ENCODE data around the gene NFATC1.

Gene NFATC1

DNA sequence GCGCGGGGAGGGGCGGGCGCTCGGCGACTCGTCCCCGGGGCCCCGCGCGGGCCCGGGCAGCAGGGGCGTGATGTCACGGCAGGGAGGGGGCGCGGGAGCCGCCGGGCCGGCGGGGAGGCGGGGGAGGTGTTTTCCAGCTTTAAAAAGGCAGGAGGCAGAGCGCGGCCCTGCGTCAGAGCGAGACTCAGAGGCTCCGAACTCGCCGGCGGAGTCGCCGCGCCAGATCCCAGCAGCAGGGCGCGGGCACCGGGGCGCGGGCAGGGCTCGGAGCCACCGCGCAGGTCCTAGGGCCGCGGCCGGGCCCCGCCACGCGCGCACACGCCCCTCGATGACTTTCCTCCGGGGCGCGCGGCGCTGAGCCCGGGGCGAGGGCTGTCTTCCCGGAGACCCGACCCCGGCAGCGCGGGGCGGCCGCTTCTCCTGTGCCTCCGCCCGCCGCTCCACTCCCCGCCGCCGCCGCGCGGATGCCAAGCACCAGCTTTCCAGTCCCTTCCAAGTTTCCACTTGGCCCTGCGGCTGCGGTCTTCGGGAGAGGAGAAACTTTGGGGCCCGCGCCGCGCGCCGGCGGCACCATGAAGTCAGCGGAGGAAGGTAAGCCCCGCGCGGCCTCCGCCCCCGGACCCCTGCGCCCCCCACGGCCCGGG lies at the start of gene NFATC1:
Gene NFATC1, plus strand, starts transcription at position 170 of the 644 bp plus-strand sequence. Its CDS starts 295 bp downstream, at position 465.
- peak; percentile 40 to 63 for DNase-seq (ENCODE audit: low read depth in 2 of 2)

DNA sequence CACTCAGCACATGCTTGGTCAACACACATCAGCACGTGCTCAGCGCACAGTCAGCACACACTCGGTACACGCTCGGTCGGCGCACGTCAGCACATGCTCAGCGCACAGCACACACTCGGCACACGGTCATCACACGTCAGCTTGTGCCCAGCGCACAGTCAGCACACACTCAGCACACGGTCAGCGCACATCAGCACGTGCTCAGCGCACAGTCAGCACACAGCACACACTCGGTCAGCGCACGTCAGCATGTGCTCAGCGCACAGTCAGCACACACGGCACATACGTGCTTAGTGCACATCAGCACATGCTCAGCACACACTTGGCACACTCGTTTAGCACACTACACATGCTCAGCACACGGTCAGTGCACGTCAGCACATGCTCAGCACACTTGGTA lies 49.7 kb upstream of the NFATC1 start:
- DNase-seq (ENCODE audit: low read depth in 2 of 2): no peak

DNA sequence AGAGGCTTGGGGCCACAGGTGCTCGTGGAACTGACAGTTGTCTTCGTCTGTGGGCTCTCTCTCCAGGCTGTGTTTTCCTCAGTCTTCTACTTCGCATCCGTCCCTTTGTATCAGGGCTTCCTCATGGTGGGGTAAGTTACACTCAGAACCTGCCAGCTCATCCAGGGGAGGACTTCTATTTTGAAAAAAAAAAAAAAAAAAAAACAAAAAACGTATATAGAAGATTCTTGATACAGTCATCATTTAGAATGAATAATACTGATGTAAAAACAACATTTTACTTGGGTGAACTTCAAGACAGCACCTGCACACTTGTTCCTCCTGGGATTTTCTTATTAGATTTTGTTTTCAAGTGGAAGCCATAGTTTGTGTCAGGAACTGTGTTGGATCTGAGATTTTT lies 47.7 kb upstream of the NFATC1 start:
- DNase-seq (ENCODE audit: low read depth in 2 of 2): no peak

DNA sequence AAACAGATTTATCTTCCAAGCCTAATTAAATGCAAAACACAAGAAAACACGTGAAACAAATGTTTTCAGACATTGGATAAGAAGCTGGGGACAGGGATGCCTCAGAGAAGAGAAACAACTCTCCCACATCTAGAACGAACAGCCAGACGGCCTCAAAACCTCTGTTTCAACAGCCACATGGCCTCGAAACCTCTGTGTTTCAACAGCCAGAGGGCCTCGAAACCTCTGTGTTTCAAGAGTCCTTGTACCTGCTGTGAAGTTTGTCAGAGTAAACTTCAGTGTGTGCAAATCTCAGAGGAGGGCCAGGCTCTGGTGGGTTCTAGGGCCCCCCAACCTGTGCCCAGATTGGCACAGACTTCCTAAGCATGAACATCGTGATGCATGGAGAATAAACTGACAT lies 43.3 kb upstream of the NFATC1 start:
- DNase-seq (ENCODE audit: low read depth in 2 of 2): no peak

DNA sequence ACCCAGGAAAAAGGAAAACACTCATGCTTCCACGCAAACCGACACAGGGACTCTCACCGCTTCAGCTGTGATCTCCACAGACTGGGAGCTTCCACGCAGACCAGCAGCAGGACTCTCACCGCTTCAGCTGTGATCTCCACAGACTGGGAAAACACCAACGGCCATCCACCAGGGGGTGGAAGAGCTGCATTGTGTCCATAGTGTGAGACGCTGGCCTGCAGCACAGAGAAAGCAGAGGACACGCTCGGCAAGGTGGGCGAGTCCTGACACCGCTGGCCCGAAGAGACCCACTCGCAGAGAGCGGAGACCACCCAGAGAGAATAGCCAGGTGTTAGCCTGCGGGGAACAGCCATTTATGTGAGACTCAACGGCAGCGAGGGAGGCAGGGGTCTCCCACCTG lies 42.5 kb upstream of the NFATC1 start:
- no peak for DNase-seq (ENCODE audit: low read depth in 2 of 2)

DNA sequence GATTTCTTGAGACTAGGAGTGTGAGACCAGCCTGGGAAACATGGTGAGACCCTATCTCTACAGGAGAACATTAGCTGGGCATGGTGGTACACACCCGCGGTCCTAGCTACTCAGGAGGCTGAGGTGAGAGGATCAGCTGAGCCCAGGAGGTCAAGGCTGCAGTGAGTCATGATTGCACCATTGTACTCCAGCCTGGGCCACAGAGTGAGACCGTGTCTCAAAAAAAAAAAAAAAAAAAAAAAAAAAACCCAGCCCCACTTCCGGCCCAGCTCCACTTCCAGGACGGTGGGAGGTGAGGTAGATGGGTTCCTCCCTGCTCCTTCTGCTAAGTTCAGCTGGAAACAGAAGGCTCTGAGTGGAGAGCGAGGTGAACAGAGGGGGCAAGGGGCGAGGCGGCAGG lies 41.4 kb upstream of the NFATC1 start:
- DNase-seq (ENCODE audit: low read depth in 2 of 2): no peak

DNA sequence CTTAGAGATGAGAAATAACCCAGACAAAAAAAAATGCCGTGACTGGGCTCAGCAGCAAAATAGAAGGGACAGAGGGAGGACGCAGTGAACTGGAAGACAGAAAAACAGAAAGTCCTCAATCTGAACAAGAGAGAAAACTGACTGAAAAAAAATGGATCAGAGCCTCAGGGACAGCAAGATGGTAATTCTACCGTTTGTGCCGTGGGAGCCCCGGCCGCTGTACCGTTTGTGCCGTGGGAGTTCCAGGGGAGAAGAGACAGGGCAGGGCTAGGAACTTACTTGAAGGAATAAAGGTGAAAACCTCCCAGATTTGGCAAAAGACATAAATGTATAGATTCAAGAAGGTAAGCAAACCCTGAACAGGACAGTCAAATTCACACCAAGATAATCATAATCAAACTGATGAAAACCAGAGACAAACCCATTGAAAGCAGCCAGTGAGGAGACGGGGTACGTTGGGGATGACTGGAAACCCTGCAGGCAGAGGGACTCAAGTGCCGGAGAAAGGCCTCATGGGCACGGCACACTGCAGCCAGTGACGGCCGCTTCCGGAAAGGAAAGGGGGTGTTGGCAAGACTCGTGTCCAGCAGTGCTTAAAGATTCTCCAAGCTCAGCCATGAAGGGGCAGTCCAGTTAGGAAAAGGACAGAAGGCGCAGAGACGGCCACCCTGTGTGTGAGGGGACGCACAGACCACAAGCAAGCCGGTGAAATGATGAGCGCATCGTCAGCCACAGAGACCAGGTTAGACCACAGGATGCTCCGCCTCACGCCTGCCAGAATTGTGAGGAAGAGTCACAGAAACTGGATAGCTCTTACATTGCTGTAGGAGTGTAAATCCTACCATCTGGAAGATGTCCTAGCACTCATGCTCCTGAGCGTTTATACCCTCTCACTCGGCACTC lies 40.0 kb upstream of the NFATC1 start:
- DNase-seq (ENCODE audit: low read depth in 2 of 2): no peak

DNA sequence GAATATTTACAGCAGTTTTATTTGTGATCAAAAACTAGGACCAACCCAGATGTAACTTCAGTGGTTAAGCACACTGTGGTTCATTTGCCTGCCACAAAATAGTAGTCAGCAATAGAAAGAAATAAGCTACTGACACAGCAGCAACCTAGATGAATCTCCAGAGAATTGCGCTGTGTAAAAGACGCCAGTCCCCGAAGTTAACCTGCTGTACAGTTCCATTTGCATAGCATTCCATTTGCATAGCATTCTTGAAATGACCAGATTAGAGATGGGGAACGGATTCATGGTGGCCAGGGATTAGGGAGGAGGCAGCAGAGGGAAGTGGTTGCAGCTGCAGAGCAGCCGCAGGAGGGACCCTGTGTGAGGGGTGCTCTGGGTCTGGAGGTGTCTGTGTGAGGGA lies 39.3 kb upstream of the NFATC1 start:
- DNase-seq (ENCODE audit: low read depth in 2 of 2): no peak

DNA sequence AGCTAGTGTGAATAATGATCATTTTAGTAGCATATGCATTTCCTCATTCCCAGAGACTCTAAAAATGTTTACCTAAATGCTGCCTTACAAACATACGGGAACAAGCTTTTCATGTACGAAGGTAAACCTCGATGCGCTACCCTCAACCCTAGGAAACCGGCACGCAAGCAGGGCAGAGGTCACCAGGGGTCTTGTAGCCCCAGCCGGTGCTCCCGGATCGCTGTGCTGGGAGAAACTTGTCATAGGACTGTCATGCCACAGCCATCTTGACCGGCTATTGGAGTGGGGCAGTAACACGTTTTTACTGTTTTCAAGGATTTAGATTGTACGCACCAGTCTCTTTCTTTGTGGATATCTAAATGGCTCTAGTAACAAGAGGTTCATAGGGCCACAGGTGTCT lies 34.8 kb upstream of the NFATC1 start:
- no peak for DNase-seq (ENCODE audit: low read depth in 2 of 2)

DNA sequence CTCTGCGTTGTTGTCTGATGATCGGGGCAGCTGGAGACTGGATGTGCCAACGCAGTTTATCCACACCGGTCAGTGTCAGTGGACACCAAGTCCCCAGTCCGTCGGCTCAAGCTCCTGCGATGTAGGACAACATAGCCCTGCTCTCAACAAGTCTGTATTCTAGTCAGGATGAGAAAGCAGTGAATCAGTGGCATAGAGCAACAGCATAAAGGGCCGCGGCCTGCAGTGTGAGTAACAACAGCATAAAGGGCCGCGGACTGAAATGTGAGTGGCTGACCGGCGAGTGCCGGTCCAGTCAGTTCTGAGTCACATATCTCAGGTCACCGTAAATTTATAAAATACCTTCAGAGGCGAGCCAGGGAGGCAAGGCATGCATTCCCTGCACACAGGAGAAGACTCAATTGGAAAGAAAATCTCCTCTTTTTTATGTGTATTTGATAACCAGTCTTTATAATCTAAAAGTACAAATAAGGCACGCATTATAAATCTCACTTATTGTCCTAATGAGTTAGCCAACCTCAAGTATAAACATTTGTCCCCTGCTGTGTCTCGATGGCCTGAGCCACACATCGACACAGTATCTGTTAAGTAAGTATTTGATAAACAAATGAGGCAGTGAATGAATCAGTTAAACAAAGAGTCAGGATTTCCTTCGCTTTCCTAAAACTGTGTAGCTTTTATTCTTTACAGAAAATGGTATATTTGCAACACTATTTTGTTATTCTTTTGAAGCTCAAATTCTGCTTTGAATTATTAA lies 33.8 kb upstream of the NFATC1 start:
- DNase-seq (ENCODE audit: low read depth in 2 of 2): no peak

DNA sequence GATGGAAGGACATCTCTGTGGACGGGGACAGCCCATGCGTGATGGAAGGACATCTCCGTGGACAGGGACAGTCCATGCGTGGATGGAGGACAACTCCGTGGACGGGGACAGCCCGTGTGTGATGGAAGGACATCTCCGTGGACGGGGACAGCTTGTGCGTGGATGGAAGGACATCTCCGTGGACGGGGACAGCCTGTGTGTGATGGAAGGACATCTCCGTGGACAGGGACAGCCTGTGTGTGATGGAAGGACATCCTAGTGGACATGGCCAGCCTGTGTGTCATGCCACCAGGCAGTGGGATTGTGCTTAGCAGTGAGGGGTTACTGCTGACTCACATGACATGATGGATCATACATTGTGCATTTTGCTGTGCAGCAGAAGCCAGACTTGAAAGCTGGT lies 30.0 kb upstream of the NFATC1 start:
- DNase-seq (ENCODE audit: low read depth in 2 of 2): no peak

DNA sequence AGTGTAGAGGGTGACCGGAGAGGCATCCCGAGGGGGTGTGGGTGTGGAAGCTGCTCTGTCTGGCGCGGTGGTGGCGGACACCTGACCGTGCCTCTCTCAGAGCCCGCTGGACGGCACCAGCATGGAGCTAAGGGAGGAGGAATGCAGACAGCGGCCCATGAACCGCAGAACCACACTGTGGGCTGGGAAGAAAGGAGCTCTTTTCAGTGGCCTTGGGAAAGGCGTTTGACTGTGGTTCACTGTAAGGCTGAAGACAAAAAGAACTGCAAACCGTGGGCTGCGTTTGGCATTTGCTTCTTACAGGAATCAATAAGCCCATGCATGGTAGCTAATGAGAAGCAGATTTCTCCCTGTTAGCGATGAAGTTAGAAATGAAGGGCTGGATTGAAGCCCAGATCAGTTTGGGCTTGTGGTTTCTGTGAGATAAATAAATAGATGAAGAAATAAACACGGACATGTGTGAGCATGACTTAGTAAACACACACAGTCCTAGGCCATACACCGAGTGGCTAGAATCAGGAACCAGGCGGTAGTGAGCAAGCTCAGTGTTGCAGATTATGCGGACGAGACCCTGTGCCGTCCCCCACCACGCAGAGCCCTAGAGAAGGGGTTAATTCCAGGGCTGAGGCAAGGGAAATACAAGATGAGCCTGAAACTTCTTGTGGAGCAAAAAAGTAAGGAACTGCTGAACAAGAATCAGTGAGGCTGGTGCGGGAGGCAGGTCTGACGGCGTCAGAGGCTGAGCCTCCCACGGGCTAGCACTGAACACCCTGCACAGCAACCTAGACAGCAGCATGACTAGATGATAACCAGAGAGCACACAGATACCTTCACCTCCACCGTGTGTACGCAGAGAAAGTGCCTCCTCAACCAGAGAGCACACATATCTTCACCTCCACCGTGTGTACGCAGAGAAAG lies 29.3 kb upstream of the NFATC1 start:
- DNase-seq (ENCODE audit: low read depth in 2 of 2): no peak

DNA sequence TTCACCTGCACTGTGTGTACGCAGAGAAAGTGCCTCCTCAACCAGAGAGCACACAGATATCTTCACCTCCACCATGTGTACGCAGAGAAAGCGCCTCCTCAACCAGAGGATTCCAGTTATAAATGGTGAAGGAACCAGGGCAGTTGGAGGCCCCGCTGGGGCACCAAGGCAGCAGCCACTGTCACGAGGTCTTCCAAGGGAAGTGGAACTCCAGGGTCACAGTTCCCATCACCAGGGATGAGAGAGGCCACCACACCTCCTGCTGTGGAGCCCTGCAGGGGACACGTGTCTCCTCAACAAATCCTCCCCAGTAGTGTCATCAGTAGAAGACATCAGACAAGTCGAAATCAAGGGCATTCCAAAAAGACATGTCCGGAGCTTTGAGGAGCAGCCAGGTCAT lies 28.2 kb upstream of the NFATC1 start:
- no peak for DNase-seq (ENCODE audit: low read depth in 2 of 2)

DNA sequence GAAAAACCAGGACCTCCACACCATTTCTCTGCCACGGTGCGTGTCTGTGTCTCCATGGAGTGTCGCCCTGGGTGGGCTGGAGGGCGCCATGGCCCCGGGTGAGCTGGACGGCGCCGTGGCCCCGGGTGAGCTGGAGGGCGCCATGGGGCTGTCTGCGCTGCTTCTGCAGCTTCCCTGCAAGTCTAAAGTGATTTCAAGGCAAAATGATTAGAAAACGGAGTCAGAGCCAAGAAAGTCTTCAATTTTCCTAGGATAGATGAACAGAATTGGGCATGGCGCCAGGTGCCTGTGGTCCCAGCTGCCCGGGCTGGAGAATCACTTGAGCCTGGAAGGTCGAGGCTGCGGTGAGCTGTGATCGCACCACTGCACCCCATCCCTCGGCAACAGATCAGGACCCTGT lies 27.7 kb upstream of the NFATC1 start:
- no peak for DNase-seq (ENCODE audit: low read depth in 2 of 2)

DNA sequence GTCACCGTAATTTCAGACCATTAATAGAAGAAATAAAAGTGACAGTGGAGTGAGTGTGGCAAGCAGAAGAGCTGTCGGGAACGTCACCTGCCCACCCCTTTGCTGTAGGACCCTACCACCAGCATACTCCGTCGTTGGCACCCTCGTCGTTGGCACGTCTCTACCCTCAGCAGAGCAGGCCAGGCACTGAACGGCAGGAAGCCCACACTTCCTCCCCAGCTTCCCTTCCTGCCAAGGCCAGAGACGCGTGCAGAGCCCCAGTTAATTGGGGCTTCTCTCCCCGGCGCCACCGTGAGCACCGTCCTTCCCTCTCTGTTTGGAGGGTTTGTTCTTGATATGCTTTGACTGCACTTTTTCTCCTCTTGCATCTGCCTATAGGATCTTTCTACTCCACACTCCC lies 27.0 kb upstream of the NFATC1 start:
- no peak for DNase-seq (ENCODE audit: low read depth in 2 of 2)

DNA sequence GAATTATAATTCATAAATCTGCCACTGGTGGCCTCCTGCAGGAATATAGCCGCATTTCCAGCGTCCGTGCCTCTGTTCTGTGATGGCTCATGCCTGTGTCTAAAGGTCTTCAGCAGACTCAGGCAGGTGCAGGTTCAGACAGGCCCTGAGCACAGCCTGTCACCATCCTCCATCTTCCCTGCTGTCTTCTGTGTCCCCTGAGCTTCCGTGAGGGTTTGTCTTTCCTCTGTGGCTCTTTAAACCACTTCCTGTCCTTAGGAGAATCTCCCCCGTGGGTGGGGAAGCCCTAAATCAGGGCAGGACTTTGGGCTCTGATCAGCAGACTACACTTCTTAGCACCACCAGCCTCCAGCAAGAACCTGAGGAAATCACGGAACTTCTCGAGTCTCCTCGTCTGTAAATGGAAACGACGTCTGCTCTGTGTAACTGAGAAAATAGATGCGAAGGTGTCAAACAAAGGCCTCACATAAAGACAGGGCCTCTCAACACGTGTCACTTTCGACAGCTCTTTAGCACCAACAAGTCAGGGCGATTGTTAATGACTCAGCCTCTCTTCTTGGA lies 24.1 kb upstream of the NFATC1 start:
- DNase-seq (ENCODE audit: low read depth in 2 of 2): no peak

DNA sequence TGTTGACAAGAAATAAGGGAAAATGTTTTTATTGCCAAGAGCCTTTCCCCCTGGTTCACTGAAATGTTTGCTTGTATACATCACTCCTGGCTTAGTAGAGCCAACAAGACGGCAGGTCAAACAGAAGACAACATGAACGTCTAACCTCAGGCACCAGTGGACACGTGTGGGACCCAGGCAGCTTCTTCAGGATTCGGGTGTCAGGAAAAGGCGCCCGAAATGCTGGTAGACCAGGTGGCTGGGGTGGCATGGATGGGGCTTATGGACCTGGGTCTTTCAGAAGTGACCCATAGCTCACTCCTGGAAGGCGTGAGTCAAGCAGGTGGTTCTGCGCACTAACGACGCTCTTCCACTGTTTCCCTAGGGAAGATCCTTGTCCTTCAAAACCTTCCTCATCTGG lies 23.3 kb upstream of the NFATC1 start:
- no peak for DNase-seq (ENCODE audit: low read depth in 2 of 2)

DNA sequence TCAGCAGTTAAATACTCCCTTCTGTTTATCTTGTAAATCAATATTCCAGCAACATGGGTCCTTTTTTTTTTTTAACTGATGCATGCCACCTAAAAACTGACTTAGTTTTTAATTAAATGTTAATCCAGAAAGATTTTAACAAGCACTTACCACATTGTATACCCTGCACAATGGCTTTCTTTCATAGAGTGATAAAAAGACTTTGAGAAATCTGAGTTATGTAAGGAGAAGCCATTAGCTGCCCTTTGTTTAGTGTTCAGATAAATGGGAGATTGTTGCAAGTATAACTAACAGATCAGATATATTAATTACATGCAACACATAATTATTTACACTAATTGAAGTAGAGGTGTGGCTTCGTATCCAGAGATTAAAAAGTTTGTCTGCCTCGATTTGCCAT lies 22.7 kb upstream of the NFATC1 start:
- no peak for DNase-seq (ENCODE audit: low read depth in 2 of 2)

DNA sequence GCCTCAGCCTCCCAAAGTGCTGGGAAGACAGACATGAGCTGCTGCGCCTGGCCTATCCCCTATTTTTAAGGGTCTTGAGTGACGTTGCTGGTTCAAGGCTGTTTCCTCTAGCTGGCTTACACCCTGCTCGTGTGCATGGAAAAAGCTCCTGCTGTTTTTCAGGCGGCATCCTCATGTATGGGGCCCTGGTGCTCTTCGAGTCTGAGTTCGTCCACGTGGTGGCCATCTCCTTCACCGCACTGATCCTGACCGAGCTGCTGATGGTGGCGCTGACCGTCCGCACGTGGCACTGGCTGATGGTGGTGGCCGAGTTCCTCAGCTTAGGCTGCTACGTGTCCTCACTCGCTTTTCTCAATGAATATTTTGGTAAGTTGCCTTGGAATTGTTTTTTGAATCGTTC lies 22.0 kb upstream of the NFATC1 start:
- DNase-seq (ENCODE audit: low read depth in 2 of 2): no peak

DNA sequence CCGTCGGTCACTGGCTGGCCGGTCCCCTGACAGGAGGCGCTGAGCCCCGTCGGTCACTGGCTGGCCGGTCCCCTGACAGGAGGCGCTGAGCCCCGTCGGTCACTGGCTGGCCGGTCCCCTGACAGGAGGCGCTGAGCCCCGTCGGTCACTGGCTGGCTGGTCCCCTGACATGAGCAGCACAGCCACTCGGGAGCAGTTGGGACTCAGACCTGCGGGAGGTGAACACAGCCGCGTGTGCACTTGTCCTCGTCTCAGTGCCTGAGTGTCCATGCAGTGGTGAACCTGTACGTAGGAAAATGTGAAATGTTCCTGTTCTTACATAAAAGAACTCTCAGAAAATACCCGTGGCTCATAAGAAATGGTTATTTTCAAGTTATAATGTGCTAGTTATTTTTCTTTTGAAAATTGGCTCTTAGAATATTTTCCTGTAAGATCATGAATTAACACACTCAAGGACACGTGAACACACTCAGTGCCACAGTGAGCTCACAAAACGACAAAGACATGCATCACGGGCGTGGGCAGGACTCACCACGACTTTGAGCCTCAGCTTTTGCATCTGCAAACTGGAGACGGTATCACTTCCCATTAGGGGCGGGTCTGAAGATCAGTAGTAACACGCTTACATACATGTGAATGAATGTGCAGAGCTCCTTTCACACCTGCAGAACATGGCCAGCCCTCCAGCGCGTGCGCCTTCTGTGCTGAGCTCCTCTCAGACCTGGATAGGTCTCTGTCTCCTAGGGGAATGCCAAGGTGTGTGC lies 21.1 kb upstream of the NFATC1 start:
- DNase-seq (ENCODE audit: low read depth in 2 of 2): no peak
